GM19455 (cell line): ENCODE measurements around the gene TTC27.
"Not testable (repeated sequence)": the region's sequence is repeated elsewhere in the genome, so short reads cannot be mapped to it uniquely, and the experiment has no call there.

Experiments used
- ATAC-seq: cut with Tn5 transposase; IDR thresholded peaks from one replicate; pipeline ENCODE4 v1.9.1; 2021; ENCODE audit not compliant: unreplicated experiment

The TTC27 gene

GRCh38 chr2:32627814-32628579 lies at the start of gene TTC27:
Gene TTC27, plus strand, starts transcription at chr2:32628050. Its CDS starts 243 bp downstream, at chr2:32628293.
- peak; percentile 98 for ATAC-seq

GRCh38 chr2:32591669-32592463 lies 36.0 kb upstream of the TTC27 start:
- ATAC-seq = no peak

- ATAC-seq = no peak
These were observed 33.3 kb upstream of the TTC27 start for GRCh38 chr2:32594573-32594972.

- no peak for ATAC-seq
These were observed 16.5 kb upstream of the TTC27 start for GRCh38 chr2:32611366-32611765.

GRCh38 chr2:32611771-32612170 lies 16.1 kb upstream of the TTC27 start:
- no peak for ATAC-seq

GRCh38 chr2:32614084-32614483 lies 13.8 kb upstream of the TTC27 start:
- ATAC-seq = no peak

- ATAC-seq = no peak
These were observed 10.2 kb upstream of the TTC27 start for GRCh38 chr2:32617599-32618189.

- ATAC-seq = no peak
These were observed 5.1 kb upstream of the TTC27 start for GRCh38 chr2:32622570-32623310.

GRCh38 chr2:32623311-32623706 lies 4.5 kb upstream of the TTC27 start:
- ATAC-seq = no peak

GRCh38 chr2:32624812-32625211 lies 3.0 kb upstream of the TTC27 start:
- ATAC-seq = no peak

- ATAC-seq = no peak
These were observed 1.1 kb upstream of the TTC27 start for GRCh38 chr2:32626639-32627221.

- ATAC-seq = peak; percentile 51
These were observed 423 bp upstream of the TTC27 start for GRCh38 chr2:32627441-32627813.

GRCh38 chr2:32632089-32632488 lies 4.2 kb downstream of the TTC27 start:
- no peak for ATAC-seq

GRCh38 chr2:32633040-32633439 lies 5.2 kb downstream of the TTC27 start:
- ATAC-seq = no peak

- ATAC-seq = not testable (repeated sequence)
These were observed 10.7 kb downstream of the TTC27 start for GRCh38 chr2:32638548-32638947.

- ATAC-seq = no peak
These were observed 13.3 kb downstream of the TTC27 start for GRCh38 chr2:32641180-32641579.

GRCh38 chr2:32647180-32647651 lies 19.4 kb downstream of the TTC27 start:
- no peak for ATAC-seq

- no peak for ATAC-seq
These were observed 24.8 kb downstream of the TTC27 start for GRCh38 chr2:32652555-32653209.

- no peak for ATAC-seq
These were observed 28.2 kb downstream of the TTC27 start for GRCh38 chr2:32656069-32656468.

- ATAC-seq = no peak
These were observed 36.0 kb downstream of the TTC27 start for GRCh38 chr2:32663864-32664263.
